ENCODE data around the gene RNF222. TPM values are rescaled to one million over a fixed set of nuclear protein-coding genes. Genes with fewer than 3 reads are reported as not detected.

The RNF222 gene
- total RNA-seq, 4 donors from 2014 or later: 8.1 to 21.8 (median 14.9) TPM

DNA sequence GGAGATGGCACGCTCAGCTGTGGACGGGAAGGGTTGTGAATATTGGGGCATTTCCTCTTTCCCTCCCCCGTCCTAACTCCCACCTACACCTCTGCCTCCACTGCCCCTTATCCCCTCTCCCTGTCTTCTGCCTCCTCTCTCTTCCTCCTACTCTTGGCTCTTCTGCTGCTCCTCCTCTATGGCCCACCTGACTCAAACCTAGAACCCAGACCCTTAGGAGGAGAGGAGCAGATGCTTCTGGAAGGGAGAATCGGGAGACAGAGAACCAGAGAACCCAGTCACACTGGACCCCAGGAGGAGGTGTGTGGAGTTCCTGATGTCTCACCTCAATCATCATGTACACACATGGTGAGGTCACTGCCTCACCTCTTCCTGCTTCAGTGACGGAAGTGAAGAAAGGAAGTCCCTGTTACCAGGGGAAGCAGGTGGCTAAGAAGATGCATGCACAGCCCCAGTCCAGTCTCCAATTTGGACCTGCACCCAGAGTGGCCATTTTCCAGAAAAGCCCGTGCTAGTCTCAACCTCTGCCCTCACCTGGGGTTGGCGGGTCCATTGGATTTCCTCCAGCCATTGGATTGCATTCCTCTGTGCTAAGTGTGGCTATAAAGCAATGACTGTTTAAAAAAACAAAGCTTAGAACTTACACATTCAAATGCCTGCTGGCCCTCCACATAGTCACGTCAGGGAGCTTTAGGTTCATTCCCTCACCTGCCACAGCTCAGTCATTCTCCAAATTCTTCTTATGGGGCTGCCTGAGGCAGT, 4.0 kb downstream of the RNF222 start:
- TF ChIP-seq, protein P1, sequence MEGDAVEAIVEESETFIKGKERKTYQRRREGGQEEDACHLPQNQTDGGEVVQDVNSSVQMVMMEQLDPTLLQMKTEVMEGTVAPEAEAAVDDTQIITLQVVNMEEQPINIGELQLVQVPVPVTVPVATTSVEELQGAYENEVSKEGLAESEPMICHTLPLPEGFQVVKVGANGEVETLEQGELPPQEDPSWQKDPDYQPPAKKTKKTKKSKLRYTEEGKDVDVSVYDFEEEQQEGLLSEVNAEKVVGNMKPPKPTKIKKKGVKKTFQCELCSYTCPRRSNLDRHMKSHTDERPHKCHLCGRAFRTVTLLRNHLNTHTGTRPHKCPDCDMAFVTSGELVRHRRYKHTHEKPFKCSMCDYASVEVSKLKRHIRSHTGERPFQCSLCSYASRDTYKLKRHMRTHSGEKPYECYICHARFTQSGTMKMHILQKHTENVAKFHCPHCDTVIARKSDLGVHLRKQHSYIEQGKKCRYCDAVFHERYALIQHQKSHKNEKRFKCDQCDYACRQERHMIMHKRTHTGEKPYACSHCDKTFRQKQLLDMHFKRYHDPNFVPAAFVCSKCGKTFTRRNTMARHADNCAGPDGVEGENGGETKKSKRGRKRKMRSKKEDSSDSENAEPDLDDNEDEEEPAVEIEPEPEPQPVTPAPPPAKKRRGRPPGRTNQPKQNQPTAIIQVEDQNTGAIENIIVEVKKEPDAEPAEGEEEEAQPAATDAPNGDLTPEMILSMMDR (IDR thresholded peaks at IDR 0.05): no peak
- no peak for TF ChIP-seq POLR2A (IDR thresholded peaks at IDR 0.05)
- peaks cover 0 to 46% (median under 1%) of the 10 kb centered on the region in 3 donors for H3K4me1 ChIP-seq
- whole genome bisulfite sequencing, 2 donors: 44 to 51% methylated on average over 8 of the region's 8 CpGs
- no peaks in the 10 kb centered on the region for H3K36me3 ChIP-seq
- intact Hi-C loops (cut with DNase I): loop anchor here (10.0 kb wide), 1 partner anchor 351 kb away; the partner anchor contains the start of gene CCDC42
- peaks cover 0 to 61% (median 0%) of the 10 kb centered on the region in 4 donors for H3K27me3 ChIP-seq
- peak overlapping the region; percentile 44 to 79 (median 66) for H3K27ac ChIP-seq
- no peaks in the 10 kb centered on the region for H3K9me3 ChIP-seq
- DNase-seq: no peak
- peak overlapping the region in 1 of 4 donors; percentile 21 for H3K4me3 ChIP-seq

DNA sequence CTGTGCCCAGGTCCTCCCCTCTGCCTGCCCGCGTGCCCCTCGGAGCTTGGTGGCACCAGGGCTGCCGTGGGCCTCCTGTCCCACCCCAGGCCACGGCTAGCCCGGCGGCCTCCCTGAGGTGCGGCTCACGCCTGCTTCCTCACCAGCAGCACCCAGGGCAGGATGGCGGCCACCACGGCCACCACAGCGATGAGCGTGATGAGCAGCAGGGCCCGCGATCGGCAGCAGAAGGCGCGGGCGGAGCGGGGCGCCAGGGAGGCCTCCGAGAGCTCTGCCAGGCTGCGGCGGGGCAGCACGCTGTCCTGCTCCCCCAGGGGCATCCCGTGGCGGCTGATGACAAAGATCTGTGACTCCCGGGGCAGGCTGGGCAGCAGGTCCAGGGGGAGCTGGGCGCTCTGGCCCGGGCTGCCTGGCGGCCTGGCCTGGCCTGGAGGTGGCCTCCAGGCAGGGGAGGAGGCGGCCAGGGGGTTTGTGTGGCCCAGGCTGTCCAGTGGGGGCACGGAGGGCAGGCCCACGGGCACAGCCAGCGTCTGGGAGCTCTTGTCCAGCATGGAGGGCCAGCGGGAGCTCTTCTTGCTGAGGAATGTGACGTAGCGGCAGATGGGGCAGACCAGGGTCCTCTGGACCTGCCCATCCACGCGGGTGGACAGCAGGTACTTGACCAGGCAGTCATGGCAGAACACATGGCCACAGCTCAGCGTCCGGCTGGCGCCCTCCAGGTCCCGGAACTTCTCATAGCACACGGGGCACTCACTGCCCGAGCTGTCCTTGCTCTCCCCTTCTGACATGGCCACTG, 4.8 kb downstream of the RNF222 start:
- no peaks in the 10 kb centered on the region for H3K9me3 ChIP-seq
- H3K36me3 ChIP-seq: no peaks in the 10 kb centered on the region
- intact Hi-C loops (cut with DNase I): loop anchor here (10.0 kb wide), 1 partner anchor 352 kb away; the partner anchor contains the start of gene CCDC42
- 90 to 100% methylated on average over 3 to 7 of the region's 46 CpGs for WGBS, 2 donors
- peak overlapping the region in 1 of 4 donors; percentile 21 for H3K4me3 ChIP-seq
- TF ChIP-seq, protein P1 (IDR thresholded peaks at IDR 0.05): no peak
- TF ChIP-seq POLR2A (IDR thresholded peaks at IDR 0.05): no peak
- H3K4me1 ChIP-seq: peaks cover 0 to 47% (median 8%) of the 10 kb centered on the region in 3 donors
- H3K27me3 ChIP-seq: peaks cover 0 to 53% (median 0%) of the 10 kb centered on the region in 4 donors
- H3K27ac ChIP-seq: peak overlapping the region; percentile 44 to 79 (median 66)
- no peak for DNase-seq

DNA sequence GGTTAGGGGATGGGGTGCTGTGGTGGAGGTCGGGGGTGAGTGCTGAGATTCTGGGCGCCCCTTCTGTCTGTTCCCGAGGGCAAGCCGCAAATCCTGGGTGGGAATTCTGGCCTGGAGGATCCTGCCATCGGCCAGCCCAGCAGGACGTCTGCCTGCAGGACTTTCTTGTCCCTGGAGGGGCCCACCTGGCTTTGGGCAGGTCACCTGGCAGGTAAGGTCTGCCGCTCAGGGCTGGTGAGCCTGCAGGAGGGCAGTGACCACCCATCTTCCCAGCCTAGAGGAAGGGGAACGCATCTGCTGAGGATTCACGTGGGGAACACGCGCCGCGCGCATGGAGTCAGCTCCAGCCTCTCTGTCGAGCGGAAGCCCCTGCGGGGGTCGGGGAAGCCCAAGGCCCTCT, 5.4 kb downstream of the RNF222 start:
- 60% methylated on average over 2 of the region's 18 CpGs; no CpG with 5 or more reads in 1 of the 2 donors for WGBS, 2 donors
- TF ChIP-seq, protein P1 (IDR thresholded peaks at IDR 0.05): no peak
- TF ChIP-seq POLR2A (IDR thresholded peaks at IDR 0.05): no peak
- Histone ChIP-seq H3K4me3 (peak overlapping the region in 1 of 4 donors; percentile 21), H3K9me3 (no peaks in the 10 kb centered on the region), H3K4me1 (peaks cover 0 to 47% (median 8%) of the 10 kb centered on the region in 3 donors), H3K27ac (peak overlapping the region; percentile 16 to 79 (median 56)), H3K27me3 (peaks cover 0 to 47% (median 0%) of the 10 kb centered on the region in 4 donors), H3K36me3 (no peaks in the 10 kb centered on the region)
- no peak for DNase-seq
- intact Hi-C loops (cut with DNase I): loop anchor here (10.0 kb wide), 1 partner anchor 353 kb away; the partner anchor contains the start of gene CCDC42

DNA sequence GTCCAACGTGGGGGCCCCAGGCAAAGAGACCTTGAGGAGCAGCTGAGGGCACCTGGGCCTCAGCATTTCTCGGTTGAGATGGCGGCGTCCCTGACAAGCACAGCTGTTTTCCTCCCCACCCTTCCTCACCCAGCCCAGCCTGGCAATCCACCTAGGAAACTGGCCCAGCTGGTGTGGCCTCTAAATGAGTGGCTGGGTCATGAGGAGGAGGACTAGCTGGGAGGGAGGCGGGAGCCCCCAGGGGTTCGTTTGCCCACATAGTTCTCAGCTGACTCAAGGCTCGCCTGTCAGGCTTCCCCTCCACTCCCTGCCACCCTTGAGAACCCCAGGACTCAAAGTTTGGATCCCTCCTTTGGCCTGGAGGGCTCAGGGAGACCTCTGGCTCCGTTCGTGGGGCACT, 5.9 kb downstream of the RNF222 start:
- Histone ChIP-seq H3K36me3 (no peaks in the 10 kb centered on the region), H3K9me3 (no peaks in the 10 kb centered on the region), H3K27me3 (peaks cover 0 to 41% (median 0%) of the 10 kb centered on the region in 4 donors), H3K4me3 (peak overlapping the region in 1 of 4 donors; percentile 21), H3K4me1 (peaks cover 0 to 51% (median 8%) of the 10 kb centered on the region in 3 donors), H3K27ac (peak overlapping the region; percentile 16 to 79 (median 62))
- intact Hi-C loops (cut with DNase I): loop anchor here (10.0 kb wide), 1 partner anchor 353 kb away; the partner anchor contains the start of gene CCDC42
- no peak for TF ChIP-seq POLR2A (IDR thresholded peaks at IDR 0.05)
- TF ChIP-seq, protein P1 (IDR thresholded peaks at IDR 0.05): no peak
- WGBS, 2 donors: 23 to 37% methylated on average over 4 to 8 of the region's 9 CpGs
- DNase-seq: no peak

Measured in esophagus squamous epithelium (tissue), 5 donors.